Muscle of leg (tissue), 16 donors: ENCODE measurements around the gene RPL34. TPM values are rescaled to one million over a fixed set of nuclear protein-coding genes. Genes with fewer than 3 reads are reported as not detected.

Experiments used
- DNase-seq: peaks from one replicate; pipeline ENCODE4 v3.0.0; 2013
- H3K27ac ChIP-seq: one replicate; pipeline ENCODE4 v1.5.1; 2013; ENCODE audit warnings: mild to moderate bottlenecking, low read length, control low read depth
- H3K27me3 ChIP-seq: one replicate; pipeline ENCODE4 v1.6.1; 2013; ENCODE audit warnings: low read length; ENCODE audit not compliant: control insufficient read depth, insufficient read depth
- H3K36me3 ChIP-seq: one replicate; pipeline ENCODE4 v1.6.1; 2013; ENCODE audit warnings: low read length; ENCODE audit not compliant: control insufficient read depth, insufficient read depth
- H3K4me1 ChIP-seq: one replicate; pipeline ENCODE4 v1.6.1; 2013; ENCODE audit warnings: low read length; ENCODE audit not compliant: control insufficient read depth, insufficient read depth
- H3K4me3 ChIP-seq: one replicate; pipeline ENCODE4 v1.5.1; 2013; ENCODE audit warnings: low read length, control low read depth
- H3K9me3 ChIP-seq: replicated peaks from 2 replicates; pipeline ENCODE4 v1.6.1; 2013; ENCODE audit warnings: low read depth, low read length; ENCODE audit not compliant: control insufficient read depth
- WGBS: methylation state at CpG from one replicate; pipeline ENCODE4 v1.1.5; 2013; ENCODE audit warnings: missing lambda C conversion rate; ENCODE audit not compliant: insufficient coverage; 5-methylcytosine and 5-hydroxymethylcytosine counted together
- long read RNA-seq, 11 donors: transcript quantifications; one replicate each; lab custom pipeline, GENCODE V29; 2026
- polyA plus RNA-seq, 8 donors: library from polyadenylated mRNA; unstranded; fragments of 120-200 nt; gene quantifications; one replicate each; pipeline versions ENCODE4 v1.2.1 to v1.2.3, GENCODE V29; 2013; ENCODE audit warnings: inconsistent platforms in 1 of 8, low replicate concordance in 1 of 8; ENCODE audit not compliant: insufficient read length in 8 of 8, insufficient read depth in 1 of 8
- total RNA-seq: library from RNA; stranded (reverse); fragments of 120-200 nt; gene quantifications from one replicate; pipeline ENCODE4 v1.2.4, GENCODE V29; 2013

RPL34 gene
- 3,688 TPM for total RNA-seq
- polyA plus RNA-seq = 1,000 to 10,000 TPM; 1,779 to 2,624 (median 2,108) TPM
- long read RNA-seq, donor 1, transcript RPL34-206 (2 exons, 629 nt) = minor isoform, 43 of 1,128 reads
- long read RNA-seq, donor 1, transcript RPL34-201 (5 exons, 529 nt) = minor isoform, 10 of 1,128 reads
- long read RNA-seq, donor 1, transcript RPL34-202 (5 exons, 441 nt) = major isoform, 746 of 1,128 reads
- long read RNA-seq, donor 1, partial matches to known transcripts = 305 of 1,128 reads
- long read RNA-seq, donor 1, other reads (novel, unspliced or antisense) = 23 of 1,128 reads
- long read RNA-seq, donor 2, transcript RPL34-206 (2 exons, 629 nt) = minor isoform, 43 of 375 reads
- long read RNA-seq, donor 2, transcript RPL34-202 (5 exons, 441 nt) = major isoform, 219 of 375 reads
- long read RNA-seq, donor 2, transcript RPL34-201 (5 exons, 529 nt) = minor isoform, 6 of 375 reads
- long read RNA-seq, donor 2, partial matches to known transcripts = 106 of 375 reads
- long read RNA-seq, donor 2, other reads (novel, unspliced or antisense) = 0 of 375 reads
- long read RNA-seq, donor 3, transcript RPL34-202 (5 exons, 441 nt) = major isoform, 1,264 of 1,888 reads
- long read RNA-seq, donor 3, transcript RPL34-201 (5 exons, 529 nt) = minor isoform, 15 of 1,888 reads
- long read RNA-seq, donor 3, transcript RPL34-206 (2 exons, 629 nt) = minor isoform, 75 of 1,888 reads
- long read RNA-seq, donor 3, partial matches to known transcripts = 460 of 1,888 reads
- long read RNA-seq, donor 3, other reads (novel, unspliced or antisense) = 72 of 1,888 reads
- long read RNA-seq, donor 4, transcript RPL34-206 (2 exons, 629 nt) = minor isoform, 71 of 1,191 reads
- long read RNA-seq, donor 4, transcript RPL34-202 (5 exons, 441 nt) = major isoform, 789 of 1,191 reads
- long read RNA-seq, donor 4, transcript RPL34-201 (5 exons, 529 nt) = minor isoform, 25 of 1,191 reads
- long read RNA-seq, donor 4, partial matches to known transcripts = 281 of 1,191 reads
- long read RNA-seq, donor 4, other reads (novel, unspliced or antisense) = 23 of 1,191 reads
- long read RNA-seq, donor 5, transcript RPL34-202 (5 exons, 441 nt) = major isoform, 3,553 of 4,938 reads
- long read RNA-seq, donor 5, transcript RPL34-206 (2 exons, 629 nt) = minor isoform, 166 of 4,938 reads
- long read RNA-seq, donor 5, transcript RPL34-201 (5 exons, 529 nt) = minor isoform, 45 of 4,938 reads
- long read RNA-seq, donor 5, partial matches to known transcripts = 1,022 of 4,938 reads
- long read RNA-seq, donor 5, other reads (novel, unspliced or antisense) = 149 of 4,938 reads
- long read RNA-seq, donor 6, transcript RPL34-201 (5 exons, 529 nt) = minor isoform, 56 of 4,915 reads
- long read RNA-seq, donor 6, transcript RPL34-206 (2 exons, 629 nt) = minor isoform, 233 of 4,915 reads
- long read RNA-seq, donor 6, transcript RPL34-205 (2 exons, 2,627 nt) = minor isoform, 8 of 4,915 reads
- long read RNA-seq, donor 6, transcript RPL34-202 (5 exons, 441 nt) = major isoform, 2,638 of 4,915 reads
- long read RNA-seq, donor 6, partial matches to known transcripts = 1,840 of 4,915 reads
- long read RNA-seq, donor 6, other reads (novel, unspliced or antisense) = 140 of 4,915 reads
- long read RNA-seq, donor 7, transcript RPL34-201 (5 exons, 529 nt) = minor isoform, 43 of 3,661 reads
- long read RNA-seq, donor 7, transcript RPL34-206 (2 exons, 629 nt) = minor isoform, 181 of 3,661 reads
- long read RNA-seq, donor 7, transcript RPL34-202 (5 exons, 441 nt) = major isoform, 2,482 of 3,661 reads
- long read RNA-seq, donor 7, partial matches to known transcripts = 882 of 3,661 reads
- long read RNA-seq, donor 7, other reads (novel, unspliced or antisense) = 70 of 3,661 reads
- long read RNA-seq, donor 8, transcript RPL34-201 (5 exons, 529 nt) = minor isoform, 17 of 3,471 reads
- long read RNA-seq, donor 8, transcript RPL34-206 (2 exons, 629 nt) = minor isoform, 418 of 3,471 reads
- long read RNA-seq, donor 8, transcript RPL34-202 (5 exons, 441 nt) = major isoform, 2,053 of 3,471 reads
- long read RNA-seq, donor 8, transcript RPL34-205 (2 exons, 2,627 nt) = minor isoform, 8 of 3,471 reads
- long read RNA-seq, donor 8, partial matches to known transcripts = 899 of 3,471 reads
- long read RNA-seq, donor 8, other reads (novel, unspliced or antisense) = 76 of 3,471 reads
- long read RNA-seq, donor 9, transcript RPL34-201 (5 exons, 529 nt) = minor isoform, 26 of 2,480 reads
- long read RNA-seq, donor 9, transcript RPL34-206 (2 exons, 629 nt) = minor isoform, 163 of 2,480 reads
- long read RNA-seq, donor 9, transcript RPL34-202 (5 exons, 441 nt) = major isoform, 1,614 of 2,480 reads
- long read RNA-seq, donor 9, partial matches to known transcripts = 621 of 2,480 reads
- long read RNA-seq, donor 9, other reads (novel, unspliced or antisense) = 54 of 2,480 reads
- long read RNA-seq, donor 10, transcript RPL34-202 (5 exons, 441 nt) = major isoform, 2,802 of 5,017 reads
- long read RNA-seq, donor 10, transcript RPL34-201 (5 exons, 529 nt) = minor isoform, 44 of 5,017 reads
- long read RNA-seq, donor 10, transcript RPL34-206 (2 exons, 629 nt) = minor isoform, 503 of 5,017 reads
- long read RNA-seq, donor 10, transcript RPL34-205 (2 exons, 2,627 nt) = minor isoform, 6 of 5,017 reads
- long read RNA-seq, donor 10, partial matches to known transcripts = 1,547 of 5,017 reads
- long read RNA-seq, donor 10, other reads (novel, unspliced or antisense) = 115 of 5,017 reads
- long read RNA-seq, donor 11, transcript RPL34-201 (5 exons, 529 nt) = minor isoform, 21 of 2,735 reads
- long read RNA-seq, donor 11, transcript RPL34-206 (2 exons, 629 nt) = minor isoform, 190 of 2,735 reads
- long read RNA-seq, donor 11, transcript RPL34-202 (5 exons, 441 nt) = major isoform, 1,824 of 2,735 reads
- long read RNA-seq, donor 11, partial matches to known transcripts = 618 of 2,735 reads
- long read RNA-seq, donor 11, other reads (novel, unspliced or antisense) = 81 of 2,735 reads

DNA sequence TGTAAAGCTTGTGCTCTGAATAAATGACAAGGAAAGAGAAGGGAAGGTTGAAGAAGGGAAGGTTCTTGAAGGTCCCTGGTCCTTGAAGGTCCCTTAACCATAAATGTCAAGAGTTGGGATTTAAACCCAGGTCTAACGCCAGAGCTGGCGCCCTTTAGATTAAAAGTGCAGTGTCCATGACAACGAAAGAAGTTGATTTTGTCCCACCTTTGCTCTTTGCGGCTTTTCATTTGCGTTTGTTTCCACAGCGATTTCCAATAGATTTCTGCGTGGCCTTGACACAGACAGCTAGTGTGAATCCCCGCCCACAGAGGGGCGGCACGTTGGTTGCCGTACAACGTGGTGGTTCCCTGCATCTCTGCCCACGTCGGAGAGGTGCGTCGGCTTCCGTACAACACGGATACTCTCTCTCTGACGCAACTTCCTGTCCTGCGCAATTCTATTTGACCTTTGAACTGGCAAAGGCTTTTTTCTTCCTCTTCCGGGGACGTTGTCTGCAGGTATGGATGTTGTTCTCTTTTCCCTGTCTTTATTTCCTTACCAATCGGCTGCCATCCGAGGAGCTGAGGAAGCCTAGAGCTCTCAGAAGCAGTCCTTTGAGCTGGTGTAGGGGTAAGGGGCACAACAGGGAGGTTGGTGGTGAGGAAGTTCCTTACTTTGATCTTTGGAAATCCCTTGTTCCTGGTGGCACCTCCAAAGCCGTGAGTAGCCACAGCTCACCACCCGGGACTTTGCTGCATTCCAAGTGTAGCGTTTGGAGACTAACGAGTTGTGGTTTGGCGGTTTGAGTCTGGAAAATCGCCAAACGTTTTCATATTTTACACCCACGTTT is at the start of gene RPL34:
Gene RPL34, plus strand, starts transcription at position 476 of the 832 bp plus-strand sequence. CDS start 1,384 bp downstream, outside the sequence.
- peak; percentile 99 for DNase-seq
- Histone ChIP-seq H3K27me3 (no peaks in the 10 kb centered on the region), H3K9me3 (peaks cover 2% of the 10 kb centered on the region), H3K36me3 (peaks cover 25% of the 10 kb centered on the region), H3K27ac (peak within 1 kb of the TSS; percentile 88), H3K4me1 (peaks cover 5% of the 10 kb centered on the region), H3K4me3 (peak within 1 kb of the TSS; percentile 70)
- WGBS = under 1% methylated on average over 18 of the region's 32 CpGs

DNA sequence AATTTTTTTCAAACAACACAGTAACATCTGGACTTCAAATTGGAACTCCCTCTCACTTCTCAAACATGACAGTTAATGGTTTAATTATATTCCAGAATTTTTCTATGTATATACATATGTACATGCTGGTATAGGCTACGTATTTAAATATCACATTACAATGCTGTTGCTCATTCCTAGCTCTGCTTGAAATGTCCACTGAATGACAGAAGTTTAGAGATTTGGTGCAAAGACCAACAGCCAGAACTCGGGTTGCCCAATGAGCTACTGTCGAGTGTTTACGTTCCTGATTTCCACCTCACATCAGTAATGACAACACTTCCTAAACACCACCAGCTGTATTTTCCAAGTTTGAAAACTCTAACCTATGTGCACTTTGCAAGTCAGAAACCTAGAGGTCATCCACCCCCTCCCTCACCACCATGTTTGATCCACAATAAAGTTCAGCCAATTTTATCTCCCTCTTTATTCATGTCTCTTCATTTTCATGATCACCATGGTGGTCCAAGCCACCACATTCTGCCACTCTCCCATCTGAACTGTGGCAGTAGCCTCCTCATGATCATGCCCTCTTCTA is 49.3 kb upstream of the RPL34 start:
- DNase-seq = no peak
- 28% methylated on average over 3 of the region's 4 CpGs for WGBS
- no peaks in the 10 kb centered on the region for H3K4me1 ChIP-seq
- H3K4me3 ChIP-seq = no peak overlapping the region
- no peaks in the 10 kb centered on the region for H3K9me3 ChIP-seq
- no peak overlapping the region for H3K27ac ChIP-seq
- H3K36me3 ChIP-seq = no peaks in the 10 kb centered on the region
- no peaks in the 10 kb centered on the region for H3K27me3 ChIP-seq

DNA sequence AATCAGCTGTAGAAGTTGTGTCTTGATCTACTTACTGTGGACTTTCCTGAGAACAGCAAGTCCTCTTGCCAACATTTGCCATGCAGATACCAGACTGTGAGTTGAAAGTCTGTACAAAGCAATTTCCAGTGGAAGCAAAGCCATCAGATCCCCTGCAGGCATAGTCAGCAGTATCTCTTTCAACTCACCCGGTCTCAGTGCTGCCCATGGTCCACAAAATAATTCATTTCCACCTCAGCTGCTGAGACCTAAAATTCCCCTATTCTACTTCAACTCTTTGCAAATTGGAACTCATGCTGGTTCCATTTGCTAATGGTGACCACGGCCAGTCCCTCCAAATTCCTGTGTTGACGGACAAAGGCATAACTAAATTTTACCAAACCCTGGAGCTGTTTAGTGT is 46.0 kb upstream of the RPL34 start:
- H3K4me3 ChIP-seq = no peak overlapping the region
- H3K9me3 ChIP-seq = no peaks in the 10 kb centered on the region
- no peaks in the 10 kb centered on the region for H3K27me3 ChIP-seq
- no peak overlapping the region for H3K27ac ChIP-seq
- H3K36me3 ChIP-seq = no peaks in the 10 kb centered on the region
- no peak for DNase-seq
- no peaks in the 10 kb centered on the region for H3K4me1 ChIP-seq
- WGBS = 28% methylated on average over 1 of the region's 3 CpGs

DNA sequence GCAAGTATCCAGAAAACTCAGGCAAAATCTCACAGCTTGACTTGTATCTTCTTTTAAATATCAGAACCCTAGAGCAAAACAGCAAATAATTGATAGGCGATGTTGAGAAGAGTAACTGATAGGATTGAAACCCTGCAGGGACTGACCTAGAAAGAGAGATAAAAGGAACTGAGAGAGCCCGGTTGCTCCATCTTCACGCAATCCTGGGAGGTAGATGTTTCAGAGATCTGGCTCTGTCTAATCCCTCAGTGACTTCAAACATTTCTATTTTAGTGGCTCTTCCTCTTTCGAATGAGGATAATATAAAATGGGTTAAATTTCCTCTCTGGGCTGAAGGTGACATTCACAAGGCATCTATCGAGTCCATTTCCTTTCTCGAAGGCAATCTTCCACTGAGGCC is 39.3 kb upstream of the RPL34 start:
- H3K36me3 ChIP-seq = no peaks in the 10 kb centered on the region
- H3K27ac ChIP-seq = no peak overlapping the region
- H3K27me3 ChIP-seq = no peaks in the 10 kb centered on the region
- 40% methylated on average over 1 of the region's 6 CpGs for WGBS
- no peak for DNase-seq
- H3K9me3 ChIP-seq = no peaks in the 10 kb centered on the region
- no peak overlapping the region for H3K4me3 ChIP-seq
- no peaks in the 10 kb centered on the region for H3K4me1 ChIP-seq

DNA sequence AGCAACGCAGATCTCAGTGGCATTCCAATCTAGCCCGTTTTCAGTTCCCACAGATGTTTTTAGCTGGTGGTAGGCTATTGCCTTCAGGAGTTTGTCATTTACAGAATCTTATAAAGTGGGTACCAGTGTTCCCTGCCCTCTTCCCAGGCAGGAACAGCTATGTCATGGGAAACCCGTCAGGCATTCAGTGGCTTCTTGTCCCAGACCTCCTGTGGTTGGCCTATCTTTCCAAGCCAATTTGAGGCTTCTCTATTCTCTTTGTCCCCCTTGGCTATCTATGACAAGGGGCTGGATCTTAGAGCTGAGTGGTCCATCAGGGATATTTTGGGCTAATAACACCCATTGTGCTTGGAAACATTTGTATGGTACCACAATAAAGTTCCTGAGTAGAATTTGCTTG is 33.6 kb upstream of the RPL34 start:
- Histone ChIP-seq H3K27ac (no peak overlapping the region), H3K27me3 (no peaks in the 10 kb centered on the region), H3K4me1 (no peaks in the 10 kb centered on the region), H3K4me3 (no peak overlapping the region), H3K36me3 (no peaks in the 10 kb centered on the region), H3K9me3 (no peaks in the 10 kb centered on the region)
- 80% methylated on average over 3 of the region's 3 CpGs for WGBS
- DNase-seq = no peak

DNA sequence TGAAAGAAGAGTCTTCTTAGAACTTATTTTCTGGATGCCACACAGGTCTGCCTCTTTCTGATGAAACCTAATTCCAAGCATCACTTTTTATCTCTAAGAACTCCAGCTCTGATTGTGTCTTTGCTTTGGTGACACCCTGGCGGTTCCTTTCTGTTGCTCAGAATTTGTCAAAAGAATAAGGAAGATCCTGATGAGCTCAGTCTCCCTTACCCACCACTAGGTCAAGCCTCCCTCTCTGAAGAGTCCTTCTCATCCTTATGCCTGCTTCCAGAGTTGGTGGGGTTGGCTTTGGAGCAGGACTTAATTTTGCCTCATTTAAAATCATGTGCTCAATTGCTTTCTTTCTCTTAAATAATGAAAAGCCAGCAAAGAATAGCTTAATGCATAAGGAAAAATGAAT is 31.5 kb upstream of the RPL34 start:
- Histone ChIP-seq H3K9me3 (no peaks in the 10 kb centered on the region), H3K27me3 (no peaks in the 10 kb centered on the region)

DNA sequence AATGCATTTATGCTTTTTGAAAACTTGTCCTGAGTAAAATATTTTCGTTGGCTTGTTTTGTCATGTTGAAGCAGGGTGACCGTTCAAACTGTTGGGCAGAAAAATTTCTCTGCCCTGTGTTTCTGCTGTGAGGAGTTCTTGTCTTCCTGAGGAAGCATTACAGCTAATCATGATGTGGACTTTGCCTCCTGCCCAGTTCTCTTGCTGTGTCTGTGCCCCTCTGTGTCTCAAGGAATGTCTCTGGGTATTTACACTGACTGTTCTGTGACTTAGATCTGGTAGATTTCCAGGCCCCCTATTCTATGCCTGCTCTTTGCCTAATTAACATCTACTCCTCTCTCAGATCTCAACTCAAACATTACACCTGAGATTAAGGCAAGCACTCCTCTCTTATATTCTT is 30.4 kb upstream of the RPL34 start:
- Histone ChIP-seq H3K9me3 (peaks cover 2% of the 10 kb centered on the region), H3K4me1 (no peaks in the 10 kb centered on the region), H3K27me3 (no peaks in the 10 kb centered on the region), H3K27ac (no peak overlapping the region), H3K4me3 (no peak overlapping the region), H3K36me3 (no peaks in the 10 kb centered on the region)
- DNase-seq = no peak
- 63% methylated on average over 2 of the region's 2 CpGs for WGBS

More for the DNA sequence above, 31.5 kb upstream of the RPL34 start:
- Histone ChIP-seq H3K36me3 (no peaks in the 10 kb centered on the region), H3K27ac (no peak overlapping the region), H3K4me3 (no peak overlapping the region), H3K4me1 (no peaks in the 10 kb centered on the region)
- WGBS = no CpG with 5 or more reads among the region's 1 CpG
- no peak for DNase-seq
